Astrocyte of the cerebellum (primary cell): ENCODE data around the gene BAD.

ENCODE experiments used
- DNase-seq: peaks from one replicate; pipeline ENCODE4 v3.0.0-alpha.2; 2011; ENCODE audit warnings: low read depth
- H3K4me3 ChIP-seq: 2 replicates; pipeline ENCODE4 v1.5.1; 2011; ENCODE audit warnings: mild to moderate bottlenecking, low read depth, low read length, moderate library complexity
- CTCF ChIP-seq: IDR thresholded peaks from 2 replicates; pipeline ENCODE4 v1.5.1; 2012; ENCODE audit warnings: low read length, low read depth, moderate library complexity, mild to moderate bottlenecking; ENCODE audit errors: missing control alignments
- in situ Hi-C: cut with HindIII; loops from 2 replicates; pipeline ENCODE4 v1.10.0; 2017; ENCODE audit warnings: low sequenced_read_pairs

The BAD gene

DNA sequence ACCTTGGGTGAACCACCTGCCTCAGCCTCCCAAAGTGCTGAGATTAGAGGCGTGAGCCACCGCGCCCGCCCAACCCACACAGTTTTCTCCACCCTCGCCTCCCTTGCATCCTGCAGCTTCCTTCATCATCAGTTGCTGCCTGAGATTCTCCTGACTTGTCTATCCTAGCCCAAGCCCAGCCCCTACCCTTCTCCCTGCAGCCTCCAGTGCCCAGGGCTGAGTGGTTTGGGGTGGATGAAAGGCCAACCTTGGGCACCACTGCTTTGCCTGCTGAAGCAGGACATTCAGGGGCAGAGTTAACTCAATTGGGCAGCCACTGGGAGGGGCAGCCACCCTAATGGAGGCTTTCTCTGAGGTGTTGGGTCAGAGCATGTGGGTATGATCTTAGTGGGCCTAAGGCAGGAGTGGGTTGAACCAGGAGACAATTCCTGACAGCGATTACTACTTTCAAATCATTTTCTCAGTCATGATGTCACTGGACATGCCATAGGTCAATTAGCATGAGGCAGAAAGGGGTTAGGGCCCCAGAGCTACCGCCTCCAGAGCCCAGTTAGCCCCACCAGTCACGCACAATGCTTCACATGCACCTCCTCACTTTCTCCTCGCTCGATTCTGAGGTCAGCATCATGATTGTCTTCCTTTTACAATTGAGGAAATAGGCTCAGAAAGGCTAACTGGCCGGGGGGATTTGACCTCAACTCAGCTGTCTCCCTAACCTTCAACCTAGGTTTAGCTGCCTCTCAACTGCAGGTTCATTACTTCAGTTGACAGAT lies 44.6 kb downstream of the BAD start:
- DNase-seq: no peak
- in situ Hi-C loops: no loop called here
- TF ChIP-seq CTCF: no peak
- H3K4me3 ChIP-seq: peak overlapping the region; percentile 92

DNA sequence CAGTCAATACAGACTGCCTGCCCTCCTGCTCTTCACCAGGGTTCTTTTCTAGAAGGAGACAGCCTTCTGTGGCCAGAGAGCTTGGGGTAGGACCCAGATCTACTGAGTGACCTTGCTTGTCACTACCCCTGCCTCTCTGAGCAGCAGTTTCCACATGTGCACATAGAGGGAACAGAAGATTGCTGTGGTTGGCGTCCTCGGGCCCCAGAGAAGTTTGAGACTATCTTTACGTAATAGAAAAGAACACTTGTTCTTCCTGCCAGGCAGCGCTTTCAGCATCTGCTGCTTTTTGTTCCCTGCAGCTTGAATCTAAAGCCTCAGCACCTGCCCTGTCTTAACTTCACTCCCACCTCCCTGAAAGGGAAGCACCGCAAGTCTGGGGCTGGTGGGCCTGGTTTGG lies 45.5 kb downstream of the BAD start:
- TF ChIP-seq CTCF: no peak
- DNase-seq: no peak
- in situ Hi-C loops: no loop called here
- H3K4me3 ChIP-seq: no peak overlapping the region

DNA sequence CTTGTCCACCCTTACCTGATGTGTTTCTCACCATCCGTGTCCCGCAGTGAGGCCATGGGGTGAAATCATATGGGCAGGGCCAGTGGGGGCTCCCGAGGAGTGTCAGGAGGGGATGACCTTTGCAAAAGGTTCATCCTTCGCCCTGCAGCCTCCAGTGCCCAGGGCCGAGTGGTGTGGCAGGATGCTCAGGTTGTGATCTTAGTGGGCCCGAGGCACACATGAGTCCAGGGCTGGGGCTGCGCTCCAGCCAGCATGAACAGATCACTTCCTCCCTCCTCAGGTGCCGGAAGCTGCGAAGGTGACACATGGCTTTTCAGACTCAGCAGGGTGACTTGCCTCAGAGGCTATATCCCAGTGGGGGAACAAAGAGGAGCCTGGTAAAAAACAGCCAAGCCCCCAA lies 46.4 kb downstream of the BAD start:
- H3K4me3 ChIP-seq: no peak overlapping the region
- TF ChIP-seq CTCF: no peak
- in situ Hi-C loops: no loop called here
- no peak for DNase-seq

DNA sequence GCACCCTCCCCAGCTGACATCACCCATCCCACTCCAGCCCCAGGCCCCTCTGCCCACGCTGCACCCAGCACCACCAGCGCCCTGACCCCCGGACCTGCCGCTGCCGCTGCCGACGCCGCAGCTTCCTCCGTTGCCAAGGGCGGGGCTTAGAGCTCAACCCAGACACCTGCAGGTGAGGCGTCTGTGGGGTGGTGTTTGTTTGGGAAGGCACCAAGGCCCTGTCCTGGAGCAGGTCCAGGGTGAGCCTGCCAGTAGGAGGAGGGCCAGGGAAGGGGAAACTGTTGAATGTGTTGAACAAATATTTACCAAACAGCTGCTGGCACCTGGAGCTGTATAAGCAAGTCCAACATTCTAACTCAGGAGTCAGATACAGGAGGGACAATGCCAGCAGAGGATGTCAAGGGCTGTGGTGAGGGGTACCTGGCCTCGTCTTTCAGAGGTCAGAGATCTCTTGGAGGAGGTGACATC lies 46.9 kb downstream of the BAD start:
- no peak for TF ChIP-seq CTCF
- in situ Hi-C loops: no loop called here
- DNase-seq: no peak
- H3K4me3 ChIP-seq: no peak overlapping the region

- no peak for DNase-seq
- no peak for TF ChIP-seq CTCF
- H3K4me3 ChIP-seq: peak overlapping the region; percentile 61
- in situ Hi-C loops: no loop called here
These were observed 48.9 kb downstream of the BAD start for GRCh38 chr11:64235437-64236161.

- TF ChIP-seq CTCF: no peak
- DNase-seq: no peak
- in situ Hi-C loops: no loop called here
- peak overlapping the region; percentile 61 for H3K4me3 ChIP-seq
These were observed 49.7 kb downstream of the BAD start for GRCh38 chr11:64234647-64235379.
